ENCODE results near the gene ADAT3.

DNA sequence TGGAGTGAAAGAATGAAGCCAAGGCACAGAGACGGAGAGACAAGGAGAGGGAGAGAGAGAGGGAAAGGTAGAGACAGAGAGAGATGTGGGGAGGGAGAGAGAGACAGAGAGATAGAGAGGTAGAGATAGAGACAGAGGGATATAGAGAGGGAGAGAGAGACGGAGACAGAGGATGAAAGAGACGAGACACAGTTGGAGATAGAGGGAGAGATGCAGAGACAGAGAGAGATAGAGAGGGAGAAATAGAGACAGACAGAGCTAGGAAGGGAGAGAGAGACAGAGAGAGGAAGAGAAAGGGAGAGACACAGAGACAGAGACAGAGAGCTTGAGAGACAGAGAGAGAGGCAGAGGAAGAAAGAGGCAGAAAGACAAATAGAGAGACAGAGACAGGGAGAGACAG, 31.2 kb downstream of the ADAT3 start:
- TF ChIP-seq, protein P1, sequence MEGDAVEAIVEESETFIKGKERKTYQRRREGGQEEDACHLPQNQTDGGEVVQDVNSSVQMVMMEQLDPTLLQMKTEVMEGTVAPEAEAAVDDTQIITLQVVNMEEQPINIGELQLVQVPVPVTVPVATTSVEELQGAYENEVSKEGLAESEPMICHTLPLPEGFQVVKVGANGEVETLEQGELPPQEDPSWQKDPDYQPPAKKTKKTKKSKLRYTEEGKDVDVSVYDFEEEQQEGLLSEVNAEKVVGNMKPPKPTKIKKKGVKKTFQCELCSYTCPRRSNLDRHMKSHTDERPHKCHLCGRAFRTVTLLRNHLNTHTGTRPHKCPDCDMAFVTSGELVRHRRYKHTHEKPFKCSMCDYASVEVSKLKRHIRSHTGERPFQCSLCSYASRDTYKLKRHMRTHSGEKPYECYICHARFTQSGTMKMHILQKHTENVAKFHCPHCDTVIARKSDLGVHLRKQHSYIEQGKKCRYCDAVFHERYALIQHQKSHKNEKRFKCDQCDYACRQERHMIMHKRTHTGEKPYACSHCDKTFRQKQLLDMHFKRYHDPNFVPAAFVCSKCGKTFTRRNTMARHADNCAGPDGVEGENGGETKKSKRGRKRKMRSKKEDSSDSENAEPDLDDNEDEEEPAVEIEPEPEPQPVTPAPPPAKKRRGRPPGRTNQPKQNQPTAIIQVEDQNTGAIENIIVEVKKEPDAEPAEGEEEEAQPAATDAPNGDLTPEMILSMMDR (IDR thresholded peaks at IDR 0.05; ENCODE audit: low read length) = no peak
- no peak for TF ChIP-seq EZH2 (optimal IDR thresholded peaks at IDR 0.05; ENCODE audit: low read depth, low read length)
